Right atrium auricular region (tissue), 2 donors: Measurements from ENCODE around the gene MYOM1. TPM values are rescaled to one million over a fixed set of nuclear protein-coding genes. Genes with fewer than 3 reads are reported as not detected.

Experiments used
- DNase-seq: peaks from one replicate; pipeline ENCODE4 v3.0.0-alpha.2; 2019; ENCODE audit warnings: low spot score
- H3K27ac ChIP-seq, 2 donors: fragments of 200-600 bp; sonication (generic); 1 replicate in 1 of 2; 2 replicates in 1 of 2; pipeline ENCODE4 v1.5.1; 2016 to 2019
- H3K27me3 ChIP-seq, 2 donors: fragments of 200-600 bp; sonication (generic); one replicate each; pipeline versions ENCODE4 v1.5.1 to v1.6.0; 2017 to 2019
- H3K36me3 ChIP-seq: fragments of 200-600 bp; sonication (generic); one replicate; pipeline ENCODE4 v1.5.1; 2016
- H3K4me1 ChIP-seq, 2 donors: fragments of 200-600 bp; sonication (generic); one replicate each; pipeline versions ENCODE4 v1.5.1 to v1.6.0; 2017 to 2019
- H3K4me3 ChIP-seq, 2 donors: fragments of 200-600 bp; sonication (generic); 1 replicate in 1 of 2; 2 replicates in 1 of 2; pipeline ENCODE4 v1.5.1; 2017 to 2019; ENCODE audit warnings: mild to moderate bottlenecking in 1 of 2, moderate library complexity in 1 of 2
- H3K9me3 ChIP-seq, 2 donors: fragments of 200-600 bp; sonication (generic); one replicate each; pipeline ENCODE4 v1.5.1; 2019
- CTCF ChIP-seq, 2 donors: fragments of 200-600 bp; sonication (generic); IDR thresholded peaks; one replicate each; pipeline ENCODE4 v1.5.1; 2019; ENCODE audit warnings: antibody characterized with exemption in 2 of 2
- total RNA-seq, 2 donors: library from RNA; depleted of rRNA; stranded (reverse); fragments of >200 nt; gene quantifications; one replicate each; pipeline ENCODE4 v1.1.0, GENCODE V29; 2016

MYOM1 gene
- total RNA-seq, 2 donors from 2014 or later = 357 to 410 TPM

DNA sequence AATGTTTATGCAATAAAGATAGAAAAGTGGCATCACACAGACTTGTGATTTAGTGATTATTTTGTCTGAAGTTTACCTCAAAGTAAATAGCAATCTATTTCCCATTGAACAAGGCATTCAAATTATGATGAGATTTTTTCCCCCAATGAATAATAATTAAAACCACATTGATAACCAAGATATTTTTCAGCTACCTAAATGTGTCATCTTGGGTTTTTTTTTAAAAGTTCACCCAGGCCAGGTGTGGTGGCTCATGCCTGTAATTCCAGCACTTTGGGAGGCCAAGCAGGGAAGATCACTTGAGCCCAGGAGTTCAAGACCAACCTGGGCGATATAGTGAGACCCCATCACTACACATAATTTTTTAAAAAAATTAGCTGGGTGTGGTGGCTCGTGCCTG, 27.0 kb downstream of the MYOM1 start:
- TF ChIP-seq CTCF (IDR thresholded peaks at IDR 0.05) = no peak
- no peak for DNase-seq
- Histone ChIP-seq H3K9me3 (no peaks in the 10 kb centered on the region), H3K27me3 (no peaks in the 10 kb centered on the region), H3K27ac (no peak overlapping the region), H3K36me3 (peaks cover 48% of the 10 kb centered on the region), H3K4me3 (no peak overlapping the region), H3K4me1 (peaks cover 0 to 36% of the 10 kb centered on the region in 2 donors)

GRCh38 chr18:3192286-3192685, 27.5 kb downstream of the MYOM1 start:
- H3K36me3 ChIP-seq = peaks cover 53% of the 10 kb centered on the region
- H3K27me3 ChIP-seq = no peaks in the 10 kb centered on the region
- H3K4me1 ChIP-seq = peaks cover 0 to 32% of the 10 kb centered on the region in 2 donors
- no peak overlapping the region for H3K27ac ChIP-seq
- H3K9me3 ChIP-seq = no peaks in the 10 kb centered on the region
- H3K4me3 ChIP-seq = no peak overlapping the region
- no peak for TF ChIP-seq CTCF (IDR thresholded peaks at IDR 0.05)
- DNase-seq = no peak

DNA sequence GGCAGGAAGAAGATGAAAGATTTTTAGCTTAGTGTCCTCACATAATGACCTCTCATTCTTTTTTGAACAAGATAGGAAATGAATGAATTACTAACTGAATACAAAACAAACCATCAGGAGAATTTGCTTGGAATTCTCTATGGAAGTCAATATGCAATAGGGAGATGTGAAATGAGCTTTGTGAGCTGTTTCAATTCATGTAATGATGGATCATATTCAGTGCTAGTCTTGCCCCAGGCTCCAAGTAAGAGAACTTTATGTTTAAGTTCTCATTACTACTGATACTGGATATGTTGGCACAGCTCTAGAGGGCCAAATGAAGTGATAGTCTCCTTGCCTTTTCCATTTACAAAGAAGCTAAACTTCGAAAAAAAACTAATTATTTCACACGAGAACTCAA, 29.2 kb downstream of the MYOM1 start:
- H3K27me3 ChIP-seq = no peaks in the 10 kb centered on the region
- H3K27ac ChIP-seq = no peak overlapping the region
- H3K4me3 ChIP-seq = no peak overlapping the region
- H3K4me1 ChIP-seq = peaks cover 0 to 21% of the 10 kb centered on the region in 2 donors
- no peak for TF ChIP-seq CTCF (IDR thresholded peaks at IDR 0.05)
- no peaks in the 10 kb centered on the region for H3K9me3 ChIP-seq
- H3K36me3 ChIP-seq = peaks cover 70% of the 10 kb centered on the region
- no peak for DNase-seq

DNA sequence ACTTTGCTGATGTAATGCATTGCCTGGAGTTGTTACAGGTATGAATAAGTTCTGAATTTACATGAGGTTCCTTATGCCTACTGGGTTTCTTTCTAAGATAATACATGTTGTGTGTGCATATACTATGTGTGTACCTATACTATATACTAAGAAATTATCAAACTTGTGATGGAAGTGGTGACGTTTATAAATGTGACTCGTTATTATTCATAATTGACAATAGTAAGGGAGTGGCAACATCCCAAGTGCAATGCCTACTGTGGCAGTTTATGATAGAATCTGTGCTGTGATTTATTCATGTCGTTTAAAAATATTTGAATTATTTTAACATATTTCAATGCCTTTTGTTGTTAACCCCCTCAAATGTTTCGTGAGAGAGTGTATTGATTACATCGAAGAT, 29.9 kb downstream of the MYOM1 start:
- Histone ChIP-seq H3K9me3 (no peaks in the 10 kb centered on the region), H3K36me3 (peaks cover 77% of the 10 kb centered on the region), H3K27me3 (no peaks in the 10 kb centered on the region), H3K4me1 (peaks cover 0 to 15% of the 10 kb centered on the region in 2 donors), H3K4me3 (no peak overlapping the region), H3K27ac (no peak overlapping the region)
- no peak for DNase-seq
- TF ChIP-seq CTCF (IDR thresholded peaks at IDR 0.05) = no peak

- H3K9me3 ChIP-seq = no peaks in the 10 kb centered on the region
- no peak overlapping the region for H3K4me3 ChIP-seq
- peaks cover 0 to 11% of the 10 kb centered on the region in 2 donors for H3K4me1 ChIP-seq
- H3K27me3 ChIP-seq = no peaks in the 10 kb centered on the region
- no peak overlapping the region for H3K27ac ChIP-seq
- no peak for TF ChIP-seq CTCF (IDR thresholded peaks at IDR 0.05)
- DNase-seq = no peak
- H3K36me3 ChIP-seq = peaks cover 90% of the 10 kb centered on the region
Measured at GRCh38 chr18:3186678-3187658, 32.8 kb downstream of the MYOM1 start.
